RWPE1 (cell line): ENCODE data around the gene FBXL17.

ENCODE experiments used
- CTCF ChIA-PET: fragments of 350-600 bp; sonication (Branson Sonifier 250); formaldehyde crosslinking; extraction: SDS; loops from one replicate; lab custom pipeline; 2021; lab: Yijun Ruan, JAX
- POLR2A ChIA-PET: fragments of 400-600 bp; formaldehyde crosslinking; extraction: SDS; loops from one replicate; lab custom pipeline; 2020; ENCODE audit warnings: antibody characterized with exemption; ENCODE audit not compliant: low non-redundant PET; lab: Yijun Ruan, JAX
- DNase-seq: peaks from one replicate; pipeline ENCODE4 v3.0.0; 2012; ENCODE audit warnings: low spot score
- H3K27ac ChIP-seq: fragments of 450-650 bp; 2 replicates; pipeline ENCODE4 v1.5.1; 2017
- TF ChIP-seq, protein P1 (sequence below): fragments of 450-650 bp; conservative IDR thresholded peaks from 2 replicates; pipeline ENCODE4 v1.5.1; 2017; ENCODE audit warnings: low read depth, mild to moderate bottlenecking

Gene FBXL17

DNA sequence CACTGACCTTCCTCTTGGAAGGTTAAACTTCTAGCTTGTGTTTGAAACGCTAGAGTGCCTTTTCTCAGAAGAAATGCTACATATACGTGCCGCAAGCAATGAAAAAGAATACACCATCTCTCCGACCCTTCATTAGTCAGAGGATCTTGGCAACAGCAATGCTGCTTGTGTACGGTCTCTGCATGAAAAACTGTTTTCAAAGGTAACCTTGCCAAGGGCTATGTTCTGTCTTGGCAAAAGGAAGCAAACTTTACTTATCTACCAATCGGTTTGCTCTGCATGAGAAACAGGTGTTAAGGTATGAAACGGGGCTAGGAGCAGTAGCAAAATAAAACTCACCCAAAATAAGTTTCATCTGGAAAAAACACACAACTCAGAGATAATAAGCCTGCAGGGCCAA is 297.8 kb downstream of the FBXL17 start:
- CTCF ChIA-PET = interaction anchor here (0.9 kb wide), 1 partner anchor 93 kb away, joined by 3 read pairs; no protein-coding TSS in a partner anchor
- no peak overlapping the region for H3K27ac ChIP-seq
- POLR2A ChIA-PET = no interaction called here
- TF ChIP-seq, protein P1, sequence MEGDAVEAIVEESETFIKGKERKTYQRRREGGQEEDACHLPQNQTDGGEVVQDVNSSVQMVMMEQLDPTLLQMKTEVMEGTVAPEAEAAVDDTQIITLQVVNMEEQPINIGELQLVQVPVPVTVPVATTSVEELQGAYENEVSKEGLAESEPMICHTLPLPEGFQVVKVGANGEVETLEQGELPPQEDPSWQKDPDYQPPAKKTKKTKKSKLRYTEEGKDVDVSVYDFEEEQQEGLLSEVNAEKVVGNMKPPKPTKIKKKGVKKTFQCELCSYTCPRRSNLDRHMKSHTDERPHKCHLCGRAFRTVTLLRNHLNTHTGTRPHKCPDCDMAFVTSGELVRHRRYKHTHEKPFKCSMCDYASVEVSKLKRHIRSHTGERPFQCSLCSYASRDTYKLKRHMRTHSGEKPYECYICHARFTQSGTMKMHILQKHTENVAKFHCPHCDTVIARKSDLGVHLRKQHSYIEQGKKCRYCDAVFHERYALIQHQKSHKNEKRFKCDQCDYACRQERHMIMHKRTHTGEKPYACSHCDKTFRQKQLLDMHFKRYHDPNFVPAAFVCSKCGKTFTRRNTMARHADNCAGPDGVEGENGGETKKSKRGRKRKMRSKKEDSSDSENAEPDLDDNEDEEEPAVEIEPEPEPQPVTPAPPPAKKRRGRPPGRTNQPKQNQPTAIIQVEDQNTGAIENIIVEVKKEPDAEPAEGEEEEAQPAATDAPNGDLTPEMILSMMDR = no peak
- DNase-seq = no peak

DNA sequence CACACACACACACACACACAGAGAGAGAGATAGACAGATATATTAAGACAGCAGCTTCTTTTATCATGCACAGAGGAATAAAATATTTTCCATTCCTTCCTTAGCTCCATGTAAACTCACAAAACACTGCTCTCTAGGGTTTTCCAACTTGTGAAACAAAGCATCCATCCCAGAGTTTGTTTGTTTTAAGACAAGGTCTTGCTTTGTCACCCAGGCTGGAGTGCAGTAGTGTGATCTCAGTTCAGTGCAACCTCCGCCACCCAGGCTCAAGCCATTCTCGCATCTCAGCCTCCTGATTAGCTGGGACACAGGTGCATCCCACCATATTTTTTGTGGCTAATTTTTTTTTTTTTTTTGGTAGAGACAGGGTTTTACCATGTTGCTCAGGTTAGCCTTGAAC is 298.7 kb downstream of the FBXL17 start:
- ChIA-PET CTCF (interaction anchor here (0.9 kb wide), 1 partner anchor 92 kb away, joined by 3 read pairs; no protein-coding TSS in a partner anchor), POLR2A (no interaction called here)
- TF ChIP-seq, protein P1 = no peak
- no peak overlapping the region for H3K27ac ChIP-seq
- DNase-seq = no peak

DNA sequence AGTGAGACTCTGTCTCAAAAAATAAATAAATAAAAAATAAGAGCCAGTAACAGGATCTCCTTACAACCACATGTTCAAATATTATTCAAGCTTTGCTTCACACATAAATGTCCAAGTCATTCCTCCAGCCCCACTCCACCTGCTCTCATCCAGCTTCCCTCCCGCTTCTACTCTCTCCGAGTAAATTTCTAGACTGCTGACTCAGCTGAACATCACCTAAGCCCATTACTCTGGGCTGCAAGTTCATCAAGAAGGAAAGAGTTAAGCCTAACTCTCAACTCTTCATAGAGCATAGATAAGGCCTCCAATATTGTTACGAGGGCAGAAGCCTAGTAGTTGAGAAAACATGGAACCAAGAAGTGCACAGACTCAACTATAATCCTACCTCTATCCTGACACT is 300.2 kb downstream of the FBXL17 start:
- DNase-seq = no peak
- TF ChIP-seq, protein P1 = no peak
- H3K27ac ChIP-seq = no peak overlapping the region
- ChIA-PET CTCF (interaction anchor here (0.7 kb wide), 1 partner anchor 1118 kb away, joined by 4 read pairs; no protein-coding TSS in a partner anchor), POLR2A (no interaction called here)

DNA sequence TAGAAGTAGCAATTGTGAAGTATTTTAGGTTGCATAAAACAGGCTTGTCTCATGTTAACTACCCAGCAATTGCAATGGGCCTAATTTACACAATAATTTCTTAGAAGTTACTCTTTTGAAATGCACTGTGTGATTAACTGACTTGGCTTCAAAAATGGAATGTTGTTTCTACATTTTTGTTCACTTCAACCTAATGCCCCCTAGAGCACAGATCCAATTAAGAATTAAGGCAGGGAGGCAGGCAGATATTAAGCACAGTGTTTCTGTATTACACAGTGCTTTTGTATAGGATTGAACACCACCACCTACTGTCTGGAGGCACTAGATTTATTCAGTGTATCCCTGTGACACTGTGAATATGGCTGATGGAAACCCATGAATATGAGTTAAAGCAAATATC is 302.1 kb downstream of the FBXL17 start:
- CTCF ChIA-PET = no interaction called here
- POLR2A ChIA-PET = no interaction called here
- no peak for DNase-seq
- no peak overlapping the region for H3K27ac ChIP-seq
- TF ChIP-seq, protein P1 = no peak

DNA sequence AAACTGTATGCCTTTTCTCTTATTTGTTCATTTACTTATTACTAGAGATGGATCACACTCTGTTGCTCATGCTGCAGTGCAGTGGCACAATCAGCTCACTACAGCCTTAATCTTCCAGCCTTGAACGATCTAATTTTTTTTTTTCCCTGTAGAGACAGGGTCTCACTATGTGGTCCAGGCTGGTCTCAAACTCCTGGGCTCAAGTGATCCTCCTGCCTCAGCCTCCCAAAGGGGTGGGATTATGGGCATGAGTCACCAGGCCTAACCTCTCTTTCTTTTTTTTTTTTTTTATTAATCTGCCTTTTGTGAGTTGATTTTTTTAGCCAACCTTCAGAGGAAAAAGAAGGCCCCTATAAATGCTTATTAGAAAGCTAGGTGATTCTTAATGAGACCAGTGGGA is 303.0 kb downstream of the FBXL17 start:
- DNase-seq = no peak
- H3K27ac ChIP-seq = no peak overlapping the region
- TF ChIP-seq, protein P1 = no peak
- POLR2A ChIA-PET = no interaction called here
- CTCF ChIA-PET = interaction anchor here (0.8 kb wide), 1 partner anchor 226 kb away, joined by 4 read pairs; no protein-coding TSS in a partner anchor

DNA sequence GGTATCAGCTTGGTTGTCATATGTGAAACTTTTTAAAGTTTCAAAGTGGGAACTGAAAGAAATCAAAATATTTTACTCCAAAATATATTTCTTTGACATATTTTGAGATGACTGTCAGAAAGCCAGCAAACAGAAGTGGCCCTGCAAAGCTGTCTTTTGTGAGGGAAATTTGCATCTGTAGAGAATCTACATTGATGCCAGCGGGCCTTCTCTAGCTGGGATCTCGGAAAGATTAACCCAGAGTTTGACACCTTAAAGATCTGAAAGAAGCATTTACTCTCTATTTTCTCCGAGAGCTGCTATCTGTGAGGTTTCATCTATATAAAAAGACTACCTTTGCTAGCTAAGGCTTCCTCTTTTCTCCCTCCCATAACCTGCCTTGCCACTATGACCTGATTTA is 303.6 kb downstream of the FBXL17 start:
- TF ChIP-seq, protein P1 = no peak
- no peak for DNase-seq
- ChIA-PET CTCF (no interaction called here), POLR2A (no interaction called here)
- no peak overlapping the region for H3K27ac ChIP-seq
